HG02852 (cell line): Measurements from ENCODE around the gene SSU72.
"Not testable (repeated sequence)": the region's sequence is repeated elsewhere in the genome, so short reads cannot be mapped to it uniquely, and the experiment has no call there.

Experiments
- ATAC-seq: cut with Tn5 transposase; IDR thresholded peaks from one replicate; pipeline ENCODE4 v1.9.1; 2021; ENCODE audit warnings: mild to moderate bottlenecking, moderate library complexity; ENCODE audit not compliant: unreplicated experiment

The SSU72 gene

GRCh38 chr1:1509465-1509850 lies 65.2 kb downstream of the SSU72 start:
- ATAC-seq: not testable (repeated sequence)

DNA sequence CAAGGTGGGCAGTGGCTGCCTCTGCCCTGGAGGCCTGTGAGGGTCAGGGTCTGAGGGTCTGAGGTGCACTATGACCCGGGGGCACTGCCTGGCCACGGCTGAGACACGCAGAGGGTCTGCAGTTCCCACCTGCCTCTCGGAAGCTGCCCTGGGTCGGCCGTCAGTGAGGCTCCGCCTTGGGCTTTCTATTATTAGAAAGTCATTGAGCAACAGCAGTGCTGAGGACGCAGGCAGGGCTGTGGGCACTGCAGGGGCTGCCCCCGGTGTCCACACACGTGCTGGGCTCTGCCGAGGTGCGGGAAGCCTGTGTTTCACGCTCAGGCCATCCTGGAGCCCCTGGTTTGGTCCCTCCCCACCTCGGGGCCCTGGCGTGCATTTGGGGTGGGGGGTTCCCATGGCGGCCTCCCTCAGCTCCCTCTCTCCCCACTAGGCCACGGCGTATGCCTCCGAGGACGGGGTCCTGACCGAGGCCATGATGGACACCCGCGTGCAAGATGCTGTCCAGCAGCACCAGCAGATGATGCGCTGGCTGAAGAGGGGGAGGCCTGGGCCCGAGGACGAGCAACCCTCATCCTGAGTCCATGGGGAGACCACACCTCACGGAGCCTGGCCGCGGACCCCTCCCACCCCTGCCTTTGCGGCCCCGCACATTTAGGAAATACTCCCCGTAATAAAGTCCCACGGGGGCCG lies 65.7 kb downstream of the SSU72 start:
- not testable (repeated sequence) for ATAC-seq

DNA sequence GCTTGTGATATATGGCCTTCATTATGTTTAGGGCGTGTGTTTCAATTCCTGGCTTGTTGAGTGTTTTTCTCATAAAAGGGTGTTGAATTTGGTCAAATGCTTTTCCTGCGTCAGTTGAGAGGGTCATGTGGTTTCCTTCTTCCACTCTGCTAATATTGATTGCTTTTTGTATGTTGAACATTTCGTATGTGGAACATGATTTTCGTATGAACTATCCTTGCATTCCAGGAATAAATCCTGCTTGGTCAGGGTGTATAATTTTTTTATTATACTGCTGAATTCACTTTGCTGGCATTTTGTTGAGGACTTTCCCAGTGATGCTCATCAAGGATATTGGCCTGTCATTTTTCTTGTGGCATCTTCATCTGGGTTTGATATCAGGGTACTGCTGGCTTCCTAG lies 67.4 kb downstream of the SSU72 start:
- no peak for ATAC-seq

GRCh38 chr1:1505801-1506200 lies 68.9 kb downstream of the SSU72 start:
- ATAC-seq: not testable (repeated sequence)

GRCh38 chr1:1505366-1505798 lies 69.3 kb downstream of the SSU72 start:
- ATAC-seq: not testable (repeated sequence)

DNA sequence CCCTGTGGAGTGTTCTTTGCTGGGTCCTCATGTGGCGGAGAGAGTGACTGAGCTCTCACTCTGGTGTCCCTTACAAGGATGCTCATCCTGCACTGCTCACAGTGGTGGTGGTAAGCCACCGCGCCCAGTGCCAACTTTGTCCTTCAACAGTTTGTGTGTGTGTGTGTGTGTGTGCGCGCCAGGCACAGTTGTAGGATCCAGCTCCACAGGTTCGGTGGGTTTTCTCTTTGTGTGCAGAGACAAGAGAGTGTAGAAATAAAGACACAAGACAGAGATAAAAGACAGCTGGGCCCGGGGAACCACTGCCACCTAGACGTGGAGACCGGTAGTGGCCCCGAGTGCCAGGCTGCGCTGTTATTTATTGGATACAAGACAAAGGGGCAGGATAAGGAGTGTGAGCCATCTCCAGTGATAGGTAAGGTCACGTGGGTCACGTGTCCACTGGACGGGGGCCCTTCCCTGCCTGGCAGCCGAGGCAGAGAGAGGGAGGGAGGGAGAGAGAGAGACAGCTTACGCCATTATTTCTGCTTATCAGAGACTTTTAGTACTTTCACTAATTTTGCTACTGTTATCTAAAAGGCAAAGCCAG lies 69.8 kb downstream of the SSU72 start:
- ATAC-seq: not testable (repeated sequence)

DNA sequence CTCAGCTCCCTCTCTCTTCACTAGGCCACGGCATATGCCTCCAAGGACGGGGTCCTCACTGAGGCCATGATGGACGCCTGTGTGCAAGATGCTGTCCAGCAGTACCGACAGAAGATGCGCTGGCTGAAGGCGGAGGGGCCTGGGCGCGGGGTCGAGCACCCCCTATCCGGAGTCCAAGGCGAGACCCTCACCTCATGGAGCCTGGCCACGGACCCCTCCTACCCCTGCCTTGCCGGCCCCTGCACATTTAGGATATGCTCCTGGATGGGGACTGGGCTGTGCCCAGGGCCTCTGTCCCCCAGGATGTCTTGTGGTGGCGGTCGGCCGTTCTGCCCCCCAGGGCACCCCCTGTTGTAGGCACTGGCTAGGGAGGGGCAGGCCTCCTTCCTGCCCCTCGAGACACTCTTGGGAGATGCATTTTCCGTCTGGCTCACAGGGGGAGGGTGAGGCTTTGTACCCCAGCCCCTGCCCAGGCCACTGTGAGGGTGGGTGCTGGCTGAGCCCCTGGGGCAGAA lies 79.1 kb downstream of the SSU72 start:
- ATAC-seq: not testable (repeated sequence)

DNA sequence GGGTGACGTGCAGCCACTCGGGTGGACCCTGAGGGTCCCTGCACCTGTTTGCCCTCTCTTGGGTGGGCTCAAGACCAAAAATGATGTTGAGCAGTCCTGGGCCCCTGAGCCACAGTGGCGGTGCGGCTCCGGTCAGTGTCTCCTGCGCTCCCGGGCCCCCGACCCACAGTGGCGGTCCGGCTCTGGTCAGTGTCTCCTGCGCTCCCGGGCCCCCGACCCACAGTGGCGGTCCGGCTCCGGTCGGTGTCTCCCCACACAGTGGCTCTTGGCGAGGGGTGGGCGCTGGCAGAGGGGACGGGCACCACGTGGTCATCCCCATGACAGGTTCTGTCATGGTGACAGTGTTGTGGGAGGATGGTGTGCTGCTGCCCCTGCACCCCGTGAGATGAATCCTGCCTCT lies 80.4 kb downstream of the SSU72 start:
- not testable (repeated sequence) for ATAC-seq
